Measurements from ENCODE around the gene MIB2.
"Not testable (repeated sequence)": the region's sequence is repeated elsewhere in the genome, so short reads cannot be mapped to it uniquely, and the experiment has no call there.

The MIB2 gene

GRCh38 chr1:1615256-1616044 is at the start of gene MIB2:
Gene MIB2 (plus strand): TSS chr1:1615500. CDS start chr1:1623453, 7,953 bp downstream.
- DNase-seq: peak; percentile 96 to 97

- DNase-seq: no peak
These were observed 48.0 kb upstream of the MIB2 start for GRCh38 chr1:1567152-1567875.

GRCh38 chr1:1567891-1568291 is 47.4 kb upstream of the MIB2 start:
- DNase-seq: no peak

- DNase-seq: no peak
These were observed 46.0 kb upstream of the MIB2 start for GRCh38 chr1:1569341-1569740.

- DNase-seq: peak; percentile 66 to 83
These were observed 41.2 kb upstream of the MIB2 start for GRCh38 chr1:1573843-1574720.

- DNase-seq: peak; percentile 89 to 93
These were observed 40.4 kb upstream of the MIB2 start, which contains the start of gene SSU72 for GRCh38 chr1:1574721-1575537. Gene SSU72 (minus strand): TSS chr1:1574863. CDS start chr1:1574557, 306 bp downstream.

- DNase-seq: no peak
These were observed 37.8 kb upstream of the MIB2 start for GRCh38 chr1:1577367-1578011.

GRCh38 chr1:1578371-1578940 is 36.8 kb upstream of the MIB2 start:
- DNase-seq: peak in 1 of 2 experiments; percentile 16

- no peak for DNase-seq
These were observed 32.5 kb upstream of the MIB2 start for GRCh38 chr1:1582585-1583346.

GRCh38 chr1:1583347-1584010 is 31.8 kb upstream of the MIB2 start:
- no peak for DNase-seq

GRCh38 chr1:1591452-1591851 is 23.8 kb upstream of the MIB2 start:
- no peak for DNase-seq

- DNase-seq: no peak
These were observed 21.3 kb upstream of the MIB2 start for GRCh38 chr1:1593834-1594601.

GRCh38 chr1:1594602-1595260 is 20.6 kb upstream of the MIB2 start:
- DNase-seq: peak in 1 of 2 experiments; percentile 34

- DNase-seq: not testable (repeated sequence)
These were observed 20.0 kb upstream of the MIB2 start for GRCh38 chr1:1595341-1595740.

- DNase-seq: no peak
These were observed 18.6 kb upstream of the MIB2 start for GRCh38 chr1:1596493-1597274.

- no peak for DNase-seq
These were observed 17.9 kb upstream of the MIB2 start for GRCh38 chr1:1597275-1597930.
